Astrocyte of the spinal cord (primary cell): ENCODE results near the gene GMFB.

Experiments used
- DNase-seq: peaks from one replicate; pipeline ENCODE4 v3.0.0; 2011; ENCODE audit warnings: low read depth, low spot score
- H3K4me3 ChIP-seq: 2 replicates; pipeline ENCODE4 v1.5.1; 2011; ENCODE audit warnings: low read depth, mild to moderate bottlenecking, low read length, moderate library complexity
- CTCF ChIP-seq: IDR thresholded peaks from 2 replicates; pipeline ENCODE4 v1.5.1; 2012; ENCODE audit warnings: low read depth, mild to moderate bottlenecking, low read length, inconsistent platforms
- in situ Hi-C: cut with HindIII; loops from 2 replicates; pipeline ENCODE4 v1.10.0; 2017; ENCODE audit warnings: low sequenced_read_pairs

The GMFB gene

DNA sequence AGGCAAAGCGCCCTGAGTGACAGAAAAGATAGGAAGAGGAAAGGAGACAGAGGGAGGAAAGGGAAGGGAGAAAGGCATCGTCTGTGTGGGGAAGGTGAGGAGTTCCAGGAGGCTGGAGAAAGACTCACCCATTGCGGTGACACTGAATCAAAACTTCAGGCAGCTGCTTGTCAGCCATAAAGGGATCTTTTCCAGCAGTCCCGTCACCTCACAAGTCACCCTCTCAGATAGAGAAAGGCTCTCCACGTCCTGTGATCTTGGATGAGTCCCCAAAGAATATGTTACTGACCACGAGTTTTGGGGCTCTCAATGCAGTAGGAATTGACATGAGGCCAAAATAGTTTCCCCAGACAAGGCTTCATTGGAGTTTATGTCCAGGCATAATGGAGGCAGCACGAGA lies 9.8 kb upstream of the GMFB start:
- in situ Hi-C loops = no loop called here
- no peak for TF ChIP-seq CTCF
- DNase-seq = no peak

DNA sequence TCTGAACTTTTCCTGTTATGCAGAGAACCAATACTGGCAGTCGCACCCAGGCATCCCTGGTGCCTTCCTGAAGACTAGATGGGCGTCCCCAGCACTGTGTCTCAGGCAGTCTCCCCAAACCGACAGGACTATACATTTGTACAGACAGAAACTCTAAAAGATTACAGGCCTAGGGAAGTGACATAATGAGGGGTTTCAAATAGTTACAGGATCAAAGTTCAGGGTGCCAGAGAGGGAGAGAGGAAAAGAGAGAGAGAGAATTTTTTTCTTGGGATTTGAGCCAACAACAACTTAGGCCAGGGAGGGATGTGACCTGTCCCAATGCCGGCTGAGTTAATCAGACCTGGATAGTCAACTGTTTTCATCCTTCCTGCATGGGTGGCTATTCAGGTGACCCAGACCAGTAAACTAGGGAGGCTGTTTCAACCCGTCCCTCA lies 9.3 kb upstream of the GMFB start:
- TF ChIP-seq CTCF = no peak
- no peak overlapping the region for H3K4me3 ChIP-seq
- no peak for DNase-seq
- in situ Hi-C loops = no loop called here

More for the DNA sequence above, 9.8 kb upstream of the GMFB start:
- no peak overlapping the region for H3K4me3 ChIP-seq

DNA sequence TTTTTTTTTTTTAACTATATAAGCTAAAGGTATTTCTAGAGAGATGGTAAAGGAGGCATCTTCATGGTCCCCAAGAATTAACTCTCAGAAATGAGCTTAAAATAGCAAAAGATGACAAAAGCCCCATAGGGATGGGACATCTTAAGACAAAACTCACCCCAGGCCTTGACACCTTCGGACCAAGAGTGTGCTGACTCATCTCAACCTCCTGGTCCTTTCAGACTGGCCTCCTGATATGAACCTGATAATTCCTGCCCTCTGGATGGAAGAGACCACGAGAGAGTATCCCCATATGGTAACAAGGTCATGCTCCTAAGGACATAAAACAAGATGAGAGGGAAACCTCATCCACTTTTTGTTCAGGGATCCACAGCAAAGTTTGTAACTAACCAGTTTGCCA lies 8.4 kb upstream of the GMFB start:
- no peak for DNase-seq
- no peak overlapping the region for H3K4me3 ChIP-seq
- no peak for TF ChIP-seq CTCF
- in situ Hi-C loops = no loop called here

DNA sequence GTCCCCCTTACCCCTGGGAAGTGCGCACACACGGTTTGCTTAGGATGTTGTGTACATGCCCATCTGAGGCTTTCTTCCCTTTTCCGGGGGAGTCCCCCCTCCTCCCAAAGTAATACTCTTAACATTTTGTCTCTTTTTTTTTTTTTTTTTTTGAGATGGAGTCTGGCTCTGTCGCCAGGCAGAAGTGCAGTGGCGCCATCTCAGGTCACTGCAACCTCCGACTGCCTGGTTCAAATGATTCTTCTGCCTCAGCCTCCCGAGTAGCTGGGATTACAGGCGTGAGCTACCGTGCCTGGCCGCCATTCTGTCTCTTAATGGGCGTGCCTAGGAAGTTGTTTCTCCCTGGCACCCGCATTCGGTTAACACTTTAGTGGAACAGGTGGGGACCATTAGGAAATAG lies 4.5 kb upstream of the GMFB start:
- DNase-seq = no peak
- TF ChIP-seq CTCF = no peak
- in situ Hi-C loops = no loop called here
- no peak overlapping the region for H3K4me3 ChIP-seq

DNA sequence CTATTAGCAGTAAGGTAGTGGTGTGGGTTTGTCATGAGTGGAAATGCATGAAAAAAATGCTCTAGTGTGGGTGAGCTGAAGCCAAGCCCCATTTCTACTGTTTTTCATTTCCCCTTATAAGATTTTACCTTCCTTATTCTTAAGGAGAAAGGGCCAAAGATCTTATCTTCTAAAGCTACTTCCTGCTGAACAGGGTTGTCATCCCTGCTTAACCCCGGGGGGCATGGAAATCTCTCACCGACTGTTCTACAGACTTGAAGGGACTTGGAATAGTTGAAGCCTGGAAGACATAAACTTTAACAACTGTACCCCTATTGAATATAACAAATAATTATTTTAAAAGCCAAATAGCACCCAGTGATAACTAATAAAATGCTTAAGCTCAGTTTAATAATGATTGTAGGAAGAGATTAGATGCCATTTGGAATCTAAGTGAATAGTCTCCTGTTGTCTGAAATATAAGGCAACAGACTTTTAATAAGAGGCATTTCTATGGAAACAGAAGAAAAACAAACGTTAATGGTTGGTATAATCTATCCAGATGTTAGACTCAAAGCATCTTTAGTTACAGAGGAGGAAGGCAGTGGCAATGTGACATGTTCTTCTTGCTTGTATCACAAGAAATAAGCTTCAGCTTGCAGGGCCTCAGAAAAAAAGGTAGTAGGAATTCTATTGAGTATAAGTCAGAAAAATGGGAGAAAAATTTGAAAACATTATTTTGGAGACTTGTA lies 1.8 kb upstream of the GMFB start:
- no peak for TF ChIP-seq CTCF
- H3K4me3 ChIP-seq = no peak overlapping the region
- DNase-seq = no peak
- in situ Hi-C loops = no loop called here

DNA sequence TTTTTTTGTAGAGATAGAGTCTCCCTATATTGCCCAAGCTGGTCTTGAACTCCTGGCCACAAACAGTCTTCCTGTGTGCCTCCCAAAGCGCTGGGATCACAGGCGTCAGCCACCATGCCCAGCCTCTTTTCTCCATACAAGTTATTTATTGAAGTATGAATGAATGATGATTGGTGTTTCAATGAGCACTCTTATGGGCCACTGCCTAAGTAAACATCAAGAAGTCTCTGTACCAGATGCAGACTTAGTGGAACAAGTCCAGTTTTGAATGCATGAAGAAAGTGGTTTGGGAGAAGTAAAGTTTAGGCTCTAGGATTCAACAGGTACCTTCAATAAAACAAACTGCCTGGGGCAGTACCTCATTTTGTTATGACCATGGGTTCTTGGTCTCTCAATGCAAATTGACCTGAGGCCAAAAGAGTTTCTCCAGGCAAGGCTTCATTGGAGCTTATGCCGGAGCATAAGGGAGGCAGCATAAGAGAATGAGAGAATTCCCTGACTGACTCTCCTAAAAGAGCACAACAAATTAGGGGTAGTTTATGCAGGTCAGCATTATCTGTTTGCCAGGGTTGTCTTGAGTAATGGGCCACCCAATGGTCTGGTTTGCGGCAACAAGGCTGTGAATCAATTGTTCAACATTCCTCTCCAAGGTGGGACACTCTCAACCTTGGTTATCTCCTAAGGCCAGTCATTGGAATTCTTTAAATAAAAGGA lies 1.1 kb upstream of the GMFB start:
- no peak overlapping the region for H3K4me3 ChIP-seq
- in situ Hi-C loops = no loop called here
- no peak for TF ChIP-seq CTCF
- no peak for DNase-seq
